H1 (cell line): ENCODE results near the gene CCDC178. TPM values are rescaled to one million over a fixed set of nuclear protein-coding genes. Genes with fewer than 3 reads are reported as not detected.

Experiments used
- CHD7 ChIP-seq: fragments of 300-600 bp; sonication (generic); IDR thresholded peaks from 2 replicates; pipeline ENCODE4 v1.7.1; 2012; ENCODE audit warnings: low read length, moderate library complexity, mild to moderate bottlenecking, inconsistent platforms; ENCODE audit not compliant: insufficient replicate concordance
- CTCF ChIP-seq, 3 experiments: IDR thresholded peaks; 1 replicate in 2 of 3; 2 replicates in 1 of 3; pipeline versions ENCODE4 v1.5.1 to v1.6.1; 2011; ENCODE audit warnings: low read length in 3 of 3, mild to moderate bottlenecking in 3 of 3, inconsistent platforms in 2 of 3, low read depth in 1 of 3, moderate library complexity in 1 of 3; ENCODE audit not compliant: insufficient read depth in 1 of 3; ENCODE audit errors: control extremely low read depth in 1 of 3
- EGR1 ChIP-seq: IDR thresholded peaks from 2 replicates; pipeline ENCODE4 v1.6.1; 2011; ENCODE audit warnings: low read depth, low read length, borderline replicate concordance
- POLR2AphosphoS5 ChIP-seq: IDR thresholded peaks from 2 replicates; pipeline ENCODE4 v1.6.1; 2011; ENCODE audit warnings: low read depth, low read length
- POU5F1 ChIP-seq: IDR thresholded peaks from 2 replicates; pipeline ENCODE4 v1.6.1; 2011; ENCODE audit warnings: low read depth, mild to moderate bottlenecking, low read length, moderate library complexity
- RXRA ChIP-seq: IDR thresholded peaks from 2 replicates; pipeline ENCODE4 v1.6.1; 2011; ENCODE audit warnings: low read depth, mild to moderate bottlenecking, low read length, moderate library complexity; ENCODE audit not compliant: insufficient read depth
- SIN3A ChIP-seq, 2 experiments: IDR thresholded peaks in 1 of 2; conservative IDR thresholded peaks in 1 of 2; 2 replicates each; pipeline ENCODE4 v1.6.1; 2011 to 2012; ENCODE audit warnings: low read length in 2 of 2, improper control_type of control experiment in 1 of 2, low read depth in 1 of 2, mild to moderate bottlenecking in 1 of 2
- TBP ChIP-seq: IDR thresholded peaks from 2 replicates; pipeline ENCODE4 v1.6.1; 2011; ENCODE audit warnings: low read depth, low read length, improper control_type of control experiment
- ZNF274 ChIP-seq: IDR thresholded peaks from 2 replicates; pipeline ENCODE4 v1.7.0; 2012; ENCODE audit warnings: low read length, borderline replicate concordance; ENCODE audit errors: extremely low read depth
- polyA plus RNA-seq, 7 experiments: library from polyadenylated mRNA; depleted of rRNA in 3 of 7; stranded (reverse) in 5 of 7; unstranded in 2 of 7; fragments of >200 nt in 5 of 7; fragments of 200-250 nt in 2 of 7; gene quantifications; 1 replicate in 5 of 7; 2 replicates in 1 of 7; 4 replicates in 1 of 7; pipeline versions ENCODE4 v1.2.1 to v1.2.3, GENCODE V29; 2011 to 2013; ENCODE audit warnings: missing spikeins in 2 of 7, mixed read lengths in 2 of 7
- total RNA-seq: library from RNA; stranded (reverse); fragmentation: NEBNext Ultra II Directional; extraction: Animal tissue kit (Norgen Biotek cat#: 25700); gene quantifications from 2 replicates; pipeline ENCODE4 v1.2.1, GENCODE V29; 2021

CCDC178 gene
- total and polyA plus RNA-seq, 2 of the 8 experiments (the other 6 are each of a cell fraction or from before 2014, with no cell fraction given) = not detected

- no peak for TF ChIP-seq CHD7
- no peak for TF ChIP-seq POLR2AphosphoS5
- TF ChIP-seq SIN3A (conservative IDR thresholded peaks at IDR 0.05 in 1 of 2, IDR thresholded peaks at IDR 0.05 in 1 of 2; ENCODE audit: low read depth in 1 of 2, low read length in 2 of 2) = no peak
- TF ChIP-seq EGR1 = no peak
- no peak for TF ChIP-seq POU5F1
- no peak for TF ChIP-seq TBP
- TF ChIP-seq CTCF (IDR thresholded peaks at IDR 0.05; ENCODE audit: control extremely low read depth in 1 of 3, insufficient read depth in 1 of 3, low read depth in 1 of 3, low read length in 3 of 3) = no peak
- TF ChIP-seq RXRA = no peak
- TF ChIP-seq ZNF274 = no peak
These were observed 456.8 kb downstream of the CCDC178 start (continued) for GRCh38 chr18:32983721-32984120.
